GM19351 (cell line): ENCODE results near the gene FBXW8.
A peak's percentile ranks its signal among the peaks of the same experiment; 100 is the strongest.

Experiments used
- ATAC-seq: cut with Tn5 transposase; IDR thresholded peaks from one replicate; pipeline ENCODE4 v1.9.1; 2021; ENCODE audit warnings: mild to moderate bottlenecking, moderate library complexity; ENCODE audit not compliant: unreplicated experiment

FBXW8 gene

GRCh38 chr12:116922194-116922897 lies 11.6 kb downstream of the FBXW8 start:
- peak; percentile 79 for ATAC-seq

DNA sequence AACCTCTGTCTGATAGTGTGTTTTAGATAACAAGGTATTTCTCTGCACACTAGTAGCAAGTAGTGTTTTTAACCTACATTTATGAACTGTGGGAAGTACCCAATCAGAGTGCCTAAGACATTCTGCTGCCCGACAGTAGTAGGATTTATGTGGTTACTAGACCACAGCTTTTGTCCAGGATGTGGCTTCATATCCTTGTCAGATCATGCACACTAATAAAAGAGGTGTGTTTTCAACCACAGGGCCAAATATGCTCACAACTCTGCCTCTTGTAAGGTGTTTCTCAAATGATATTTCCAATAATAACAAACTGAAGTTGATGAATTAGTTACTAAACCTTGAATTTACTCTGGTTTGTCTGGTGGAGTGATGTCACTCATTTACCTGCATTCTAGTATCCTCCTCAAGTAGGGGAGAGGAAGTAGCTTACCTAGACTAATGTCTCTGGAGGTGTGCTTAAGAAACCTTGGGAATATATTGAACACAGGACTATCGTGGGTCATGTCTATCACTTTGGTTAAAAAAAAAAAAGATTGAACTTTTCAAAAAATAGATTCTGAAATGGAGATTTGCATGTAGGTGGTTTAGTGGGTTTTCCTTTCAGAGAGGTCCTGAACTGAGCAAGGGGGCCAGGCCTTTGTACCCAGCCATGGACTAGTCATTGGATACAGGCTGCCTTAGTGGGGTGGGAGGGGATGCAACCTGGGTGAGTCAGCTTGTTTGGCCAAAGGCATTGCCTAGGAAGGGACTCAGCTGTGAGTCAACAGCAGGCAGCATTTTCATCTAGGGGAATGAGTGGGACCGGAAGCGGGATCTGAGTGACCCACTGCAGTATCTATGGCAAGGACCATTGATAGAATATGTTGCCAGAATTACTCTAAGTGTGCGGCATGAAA lies 14.1 kb downstream of the FBXW8 start:
- peak; percentile 67 for ATAC-seq

DNA sequence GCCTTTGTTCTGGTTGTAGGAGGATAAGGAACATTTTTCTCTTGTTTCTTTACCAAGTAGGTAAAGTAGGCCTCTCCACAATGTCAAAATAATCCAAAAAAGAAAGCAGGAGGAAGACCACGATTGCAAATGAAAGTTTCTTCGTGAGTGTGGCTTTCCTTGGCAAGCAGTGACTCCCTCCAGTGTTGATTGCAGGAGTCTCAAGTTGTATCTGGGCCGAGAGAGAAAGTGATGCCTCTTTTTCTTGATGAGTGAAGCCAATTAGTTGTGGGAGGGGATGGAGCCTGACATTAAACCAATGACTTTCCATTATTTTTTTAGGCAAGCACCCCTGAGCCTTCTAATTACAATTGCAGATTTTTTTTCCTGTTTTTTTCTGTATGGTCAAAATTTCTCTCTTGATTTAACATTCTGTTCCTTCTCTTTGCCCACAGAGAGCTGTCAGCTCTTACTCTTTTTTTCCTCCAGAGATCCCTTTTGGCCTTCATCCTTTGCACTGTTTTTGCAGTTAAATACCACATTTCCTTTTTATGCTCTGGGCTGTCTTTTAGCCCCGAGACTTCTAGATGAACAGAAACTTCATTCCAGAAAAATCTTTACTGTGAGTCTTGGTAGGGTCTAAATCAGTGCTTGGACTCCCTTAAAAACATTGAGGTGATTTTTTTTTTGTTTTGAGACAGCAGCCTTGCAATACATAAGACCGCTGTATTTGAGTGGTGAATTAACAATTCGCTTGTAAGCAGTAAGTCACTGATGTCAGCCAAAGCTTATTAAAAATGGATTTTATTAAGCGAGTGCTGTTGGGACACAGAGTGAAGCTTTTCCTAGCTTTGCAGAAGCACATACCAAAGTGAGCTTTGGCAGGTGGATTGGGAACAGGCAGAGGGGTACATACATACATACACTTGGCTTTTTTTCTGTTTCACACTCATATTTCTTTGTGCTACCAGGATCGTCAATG lies 15.8 kb downstream of the FBXW8 start:
- ATAC-seq, result no peak

GRCh38 chr12:116927244-116927940 lies 16.6 kb downstream of the FBXW8 start:
- ATAC-seq, result no peak

DNA sequence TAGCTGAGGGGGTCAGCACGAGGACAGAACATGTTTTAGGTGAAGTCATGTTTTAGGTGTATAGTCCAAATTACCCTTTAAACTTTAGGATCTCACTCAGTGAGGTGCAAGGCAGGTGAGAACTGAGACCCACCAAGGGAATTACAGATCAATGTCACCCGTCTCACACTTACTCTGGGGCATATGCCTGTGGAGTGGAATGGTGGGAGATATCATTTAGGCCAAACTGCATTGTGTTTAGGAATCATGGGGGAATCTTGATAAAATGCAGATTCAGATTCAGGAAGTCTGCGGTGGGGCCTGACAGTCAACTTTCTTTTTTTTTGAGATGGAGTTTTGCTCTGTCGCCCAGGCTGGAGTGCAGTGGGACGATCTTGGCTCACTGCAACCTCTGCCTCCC lies 17.8 kb downstream of the FBXW8 start:
- no peak for ATAC-seq

DNA sequence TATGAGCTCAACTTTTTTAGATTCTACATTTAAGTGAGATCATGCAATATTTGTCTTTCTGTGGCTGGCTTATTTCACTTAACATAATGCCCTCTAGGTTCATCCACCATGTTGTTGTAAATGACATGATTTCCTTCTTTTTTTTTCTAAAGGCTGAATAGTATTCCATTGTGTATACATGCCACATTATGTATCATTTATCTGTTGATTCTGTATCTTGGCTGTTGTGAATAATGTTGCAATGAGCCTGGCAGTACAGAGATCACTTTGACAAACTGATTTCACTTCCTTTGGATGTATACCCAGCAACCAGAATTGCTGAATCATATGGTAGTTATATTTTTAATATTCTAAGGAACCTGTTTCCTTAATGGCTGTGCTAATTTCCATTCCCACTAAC lies 19.1 kb downstream of the FBXW8 start:
- no peak for ATAC-seq

DNA sequence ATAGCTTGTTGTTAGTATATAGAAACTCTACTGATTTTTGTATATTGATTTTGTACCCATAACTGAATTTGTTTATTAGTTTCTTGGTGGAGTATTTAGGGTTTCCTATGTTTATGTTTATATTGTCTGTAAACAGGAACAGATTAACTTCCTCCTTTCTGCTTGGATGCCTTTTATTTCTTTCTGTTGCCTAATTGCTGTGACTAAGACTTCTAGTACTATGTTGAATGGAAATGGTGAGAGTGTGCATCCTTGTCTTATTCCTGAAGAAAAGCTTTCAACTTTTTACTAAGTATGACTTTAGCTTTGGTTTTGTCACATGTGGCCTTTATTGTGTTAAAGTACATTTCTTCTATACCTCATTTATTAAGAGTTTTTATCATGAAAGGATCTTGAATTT lies 20.9 kb downstream of the FBXW8 start:
- ATAC-seq, result no peak

GRCh38 chr12:116933091-116933490 lies 22.3 kb downstream of the FBXW8 start:
- no peak for ATAC-seq

GRCh38 chr12:116933512-116934246 lies 22.9 kb downstream of the FBXW8 start:
- no peak for ATAC-seq

DNA sequence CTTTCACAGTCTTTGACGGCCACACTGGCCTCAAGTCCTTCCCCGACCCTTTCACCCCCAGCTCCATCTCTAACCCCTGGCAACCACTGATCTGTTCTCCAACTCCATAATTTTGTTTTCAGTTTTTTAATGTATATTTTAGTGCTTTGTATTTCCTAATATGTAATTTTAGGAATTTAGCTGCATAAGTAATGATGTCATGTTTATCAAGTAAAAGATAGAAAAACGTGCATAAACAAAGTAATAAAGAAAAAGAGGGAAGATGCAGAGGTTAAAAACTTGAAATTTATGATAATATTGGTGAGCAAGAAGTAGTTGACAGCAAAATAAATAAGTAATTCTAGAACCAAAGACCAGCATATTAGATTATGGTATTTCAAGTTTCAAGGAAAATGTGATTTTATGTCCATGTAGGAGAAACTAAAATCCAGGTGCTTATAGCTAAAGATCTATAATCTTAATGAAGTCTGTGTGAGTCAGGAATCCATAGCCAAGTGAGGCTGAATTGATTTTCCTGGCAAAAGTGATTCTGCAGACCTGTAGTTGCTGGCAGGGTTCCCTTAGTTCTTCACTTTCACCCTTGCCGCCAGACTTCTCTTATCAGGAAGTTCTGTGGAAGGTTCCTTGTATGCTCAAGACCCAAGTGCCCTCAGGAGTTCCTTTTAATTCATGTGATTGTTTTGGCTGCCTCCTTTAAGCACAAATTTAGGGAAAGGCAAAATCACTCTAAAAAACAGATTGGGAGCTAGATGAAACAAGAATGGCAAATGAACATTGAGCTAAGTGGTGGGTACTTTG lies 24.4 kb downstream of the FBXW8 start:
- ATAC-seq, result no peak

- ATAC-seq, result no peak
Observed at GRCh38 chr12:116937640-116938039, 26.9 kb downstream of the FBXW8 start.

DNA sequence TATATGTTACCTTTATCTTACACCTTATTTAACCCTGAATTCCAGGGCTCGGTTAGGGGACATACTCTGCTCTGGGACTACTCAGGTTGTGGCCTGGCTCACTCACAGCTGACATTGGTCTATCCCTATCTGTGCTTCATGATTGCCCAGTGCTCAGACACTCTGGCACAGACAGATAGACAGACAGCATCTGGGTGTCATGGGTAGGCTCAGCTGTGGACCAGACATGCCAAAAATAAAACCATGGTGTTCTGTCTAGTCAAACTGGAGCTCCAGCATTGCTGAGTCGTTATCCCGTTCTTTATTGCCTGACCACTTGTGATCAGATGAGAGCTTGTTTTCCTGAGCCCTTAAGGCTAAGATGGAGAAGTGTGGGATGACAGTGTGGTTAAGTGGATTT lies 29.0 kb downstream of the FBXW8 start:
- ATAC-seq, result no peak

GRCh38 chr12:116941188-116941587 lies 30.4 kb downstream of the FBXW8 start:
- no peak for ATAC-seq

DNA sequence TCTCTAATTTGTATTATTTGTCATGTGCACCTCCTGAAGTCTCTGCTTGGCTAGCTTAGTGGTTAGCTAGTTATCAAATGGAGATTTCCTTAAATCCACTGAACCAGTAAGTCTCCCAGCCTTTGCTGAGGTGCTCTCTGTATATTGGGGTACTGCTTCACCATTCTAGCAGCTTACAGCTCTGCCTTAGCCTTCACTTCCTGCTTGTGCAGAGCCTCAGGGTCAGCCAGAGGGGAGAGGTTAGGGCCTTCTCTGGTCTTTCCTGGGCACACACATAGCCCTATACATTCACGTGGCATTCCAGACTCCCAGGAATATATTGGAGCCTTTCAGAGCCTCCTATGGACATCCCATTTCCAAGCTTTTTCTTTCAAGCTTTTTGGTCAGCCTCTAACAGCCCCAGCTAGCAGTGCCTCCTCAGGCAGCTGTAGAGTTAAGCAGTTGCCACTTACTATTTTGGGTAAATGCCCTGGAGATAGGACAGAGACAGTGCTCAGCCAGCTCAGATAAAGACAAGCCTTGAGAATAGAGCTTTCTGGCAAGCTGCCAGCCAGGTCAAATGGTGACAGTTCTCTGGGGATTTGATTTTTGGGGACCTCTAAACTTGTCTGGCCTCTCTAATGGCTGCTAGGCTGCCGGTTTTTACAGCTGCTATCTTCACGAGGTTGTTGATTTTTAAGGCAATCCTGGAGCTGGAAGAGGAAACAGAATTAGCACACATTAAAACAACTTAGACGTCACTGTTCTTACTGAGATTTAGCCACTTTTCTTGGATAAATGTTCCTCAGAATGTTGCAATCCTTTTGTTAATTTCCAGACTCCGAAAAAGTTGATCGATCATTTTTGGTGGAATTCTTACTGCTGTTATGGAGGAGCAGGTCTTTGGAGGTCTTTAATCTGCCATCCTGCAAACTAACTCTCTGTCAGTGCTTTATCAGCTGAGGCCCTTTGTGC lies 32.9 kb downstream of the FBXW8 start:
- no peak for ATAC-seq

DNA sequence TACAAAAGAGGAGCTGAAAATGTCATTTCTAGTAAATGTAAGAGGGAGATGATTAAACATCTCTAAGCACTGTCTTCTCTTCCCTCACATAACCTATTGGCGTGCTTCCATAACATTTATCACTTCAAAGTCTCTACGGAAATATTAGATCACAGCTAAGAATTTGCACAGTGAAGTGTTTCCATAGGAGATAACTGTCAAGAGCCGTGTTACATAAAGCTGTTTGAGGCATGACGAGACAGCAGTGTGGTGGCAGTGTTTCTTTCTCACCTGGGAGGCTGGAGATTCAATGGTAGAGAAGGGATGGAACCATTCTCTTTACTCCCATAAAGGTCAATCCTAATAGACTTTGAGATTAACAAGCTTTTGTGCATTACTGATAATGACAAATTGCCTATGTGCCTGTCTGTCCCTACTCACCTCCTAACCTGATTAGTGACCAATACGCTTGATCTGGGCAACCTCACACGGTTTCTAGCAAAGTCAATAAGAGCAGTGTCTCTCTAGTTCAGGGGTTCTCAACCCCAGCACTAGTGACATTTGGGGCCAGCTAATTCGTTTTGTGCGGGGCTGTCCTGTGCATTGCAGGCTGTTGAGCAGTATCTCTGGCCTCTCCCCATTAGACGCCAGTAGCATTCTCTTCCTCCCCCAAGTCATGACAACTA lies 35.3 kb downstream of the FBXW8 start:
- ATAC-seq, result no peak

GRCh38 chr12:116948298-116948697 lies 37.5 kb downstream of the FBXW8 start:
- ATAC-seq, result no peak

GRCh38 chr12:116950628-116951325 lies 40.0 kb downstream of the FBXW8 start:
- no peak for ATAC-seq
